GM12801 (cell line): ENCODE results near the gene ARID5B.

Experiments
- CTCF ChIP-seq: IDR thresholded peaks from one replicate; pipeline ENCODE4 v1.5.1; 2011; ENCODE audit warnings: control low read depth; ENCODE audit not compliant: insufficient read length; ENCODE audit errors: extremely low read depth

The ARID5B gene

GRCh38 chr10:61965703-61966395 lies 64.3 kb downstream of the ARID5B start:
- no peak for TF ChIP-seq CTCF

GRCh38 chr10:61967298-61967697 lies 65.8 kb downstream of the ARID5B start:
- no peak for TF ChIP-seq CTCF

GRCh38 chr10:61970182-61971002 lies 68.9 kb downstream of the ARID5B start:
- TF ChIP-seq CTCF: no peak

- no peak for TF ChIP-seq CTCF
Measured at GRCh38 chr10:61971003-61971325, 69.5 kb downstream of the ARID5B start.

GRCh38 chr10:61973169-61973568 lies 71.7 kb downstream of the ARID5B start:
- TF ChIP-seq CTCF: no peak

- no peak for TF ChIP-seq CTCF
Measured at GRCh38 chr10:61973906-61974305, 72.4 kb downstream of the ARID5B start.

- no peak for TF ChIP-seq CTCF
Measured at GRCh38 chr10:61974601-61975390, 73.3 kb downstream of the ARID5B start.
